SU-DHL-6 (cell line): ENCODE data around the gene LOXL4.

Experiments used
- CTCF ChIP-seq: fragments of 200-600 bp; sonication (generic); IDR thresholded peaks from one replicate; pipeline ENCODE4 v1.5.1; 2017; ENCODE audit warnings: antibody characterized with exemption, mild to moderate bottlenecking, low read length, moderate library complexity; ENCODE audit not compliant: insufficient read depth, poor library complexity, severe bottlenecking
- EZH2phosphoT487 ChIP-seq: fragments of 200-600 bp; sonication (generic), shearing (Covaris generic); conservative IDR thresholded peaks from 2 replicates; pipeline ENCODE4 v1.6.1; 2018; ENCODE audit warnings: mild to moderate bottlenecking, antibody characterized with exemption, low read length, moderate library complexity, mixed read lengths

- no peak for TF ChIP-seq CTCF
- no peak for TF ChIP-seq EZH2phosphoT487
These were observed at the start of gene LOXL4 for GRCh38 chr10:98267894-98268693.
